Activated CD8-positive, alpha-beta memory T cell treated with anti-CD3 and anti-CD28 coated beads, Interleukin-2, amount 50 U/mL, for 48 hours (primary cell): Measurements from ENCODE around the gene TCF19.
"Not testable (repeated sequence)": the region's sequence is repeated elsewhere in the genome, so short reads cannot be mapped to it uniquely, and the experiment has no call there.

Experiments used
- DNase-seq: peaks from one replicate; pipeline ENCODE4 v3.0.0-alpha.2; 2020

TCF19 gene

GRCh38 chr6:31183859-31184258 lies 25.5 kb downstream of the TCF19 start:
- DNase-seq = not testable (repeated sequence)

- DNase-seq = not testable (repeated sequence)
Measured at GRCh38 chr6:31185695-31186051, 27.3 kb downstream of the TCF19 start.

GRCh38 chr6:31186052-31186734 lies 27.8 kb downstream of the TCF19 start:
- DNase-seq = no peak

GRCh38 chr6:31187780-31188194 lies 29.4 kb downstream of the TCF19 start:
- DNase-seq = no peak

- not testable (repeated sequence) for DNase-seq
Measured at GRCh38 chr6:31189223-31189622, 30.8 kb downstream of the TCF19 start.

- no peak for DNase-seq
Measured at GRCh38 chr6:31190488-31190887, 32.1 kb downstream of the TCF19 start.

- DNase-seq = peak; percentile 67
Measured at GRCh38 chr6:31192431-31193105, 34.2 kb downstream of the TCF19 start.

- no peak for DNase-seq
Measured at GRCh38 chr6:31193206-31193605, 34.8 kb downstream of the TCF19 start.

GRCh38 chr6:31194061-31194834 lies 35.9 kb downstream of the TCF19 start:
- DNase-seq = peak; percentile 18

- not testable (repeated sequence) for DNase-seq
Measured at GRCh38 chr6:31195308-31195979, 37.1 kb downstream of the TCF19 start.

- not testable (repeated sequence) for DNase-seq
Measured at GRCh38 chr6:31196251-31197022, 38.0 kb downstream of the TCF19 start.

GRCh38 chr6:31197559-31198305 lies 39.3 kb downstream of the TCF19 start:
- DNase-seq = peak; percentile 92

- DNase-seq = not testable (repeated sequence)
Measured at GRCh38 chr6:31199105-31199452, 40.7 kb downstream of the TCF19 start.

- DNase-seq = no peak
Measured at GRCh38 chr6:31202259-31203166, 44.1 kb downstream of the TCF19 start.

- peak; percentile 64 for DNase-seq
Measured at GRCh38 chr6:31203345-31203979, 45.1 kb downstream of the TCF19 start.

GRCh38 chr6:31204751-31205145 lies 46.4 kb downstream of the TCF19 start:
- DNase-seq = no peak

GRCh38 chr6:31205638-31206037 lies 47.2 kb downstream of the TCF19 start:
- DNase-seq = no peak

GRCh38 chr6:31208506-31208905 lies 50.1 kb downstream of the TCF19 start:
- no peak for DNase-seq

- DNase-seq = no peak
Measured at GRCh38 chr6:31209137-31209536, 50.7 kb downstream of the TCF19 start.

GRCh38 chr6:31210123-31210522 lies 51.7 kb downstream of the TCF19 start:
- no peak for DNase-seq
